ACC112 (cell line): ENCODE measurements around the gene FXR1.

ENCODE experiments used
- H2AFZ ChIP-seq: fragments of 200-600 bp; sonication (generic); one replicate; pipeline ENCODE4 v1.6.0; 2017; ENCODE audit warnings: antibody characterized with exemption, low read length; ENCODE audit not compliant: unreplicated experiment
- H3K27ac ChIP-seq: fragments of 200-600 bp; sonication (generic); 2 replicates; pipeline ENCODE4 v1.5.1; 2014; ENCODE audit warnings: low read depth, mild to moderate bottlenecking, antibody characterized with exemption, low read length, moderate library complexity
- H3K27me3 ChIP-seq: fragments of 200-600 bp; sonication (generic); 2 replicates; pipeline ENCODE4 v1.6.1; 2014; ENCODE audit warnings: mild to moderate bottlenecking, antibody characterized with exemption, low read length, moderate library complexity, mixed read lengths; ENCODE audit not compliant: insufficient read depth
- H3K36me3 ChIP-seq: fragments of 200-600 bp; sonication (generic); 2 replicates; pipeline ENCODE4 v1.6.1; 2016; ENCODE audit warnings: mild to moderate bottlenecking, antibody characterized with exemption, low read length, moderate library complexity, mixed read lengths; ENCODE audit not compliant: insufficient read depth
- H3K4me1 ChIP-seq: fragments of 200-600 bp; sonication (generic); one replicate; pipeline ENCODE4 v1.6.1; 2016; ENCODE audit warnings: low read length, mixed read lengths; ENCODE audit not compliant: insufficient read depth, unreplicated experiment, control insufficient read depth
- H3K4me3 ChIP-seq: fragments of 200-600 bp; sonication (generic); 2 replicates; pipeline ENCODE4 v1.5.1; 2014; ENCODE audit warnings: mild to moderate bottlenecking, low read depth, low read length
- H3K79me2 ChIP-seq: fragments of 200-600 bp; sonication (generic); one replicate; pipeline ENCODE4 v1.6.0; 2016; ENCODE audit warnings: low read length; ENCODE audit not compliant: control insufficient read depth, unreplicated experiment, insufficient read depth

The FXR1 gene

DNA sequence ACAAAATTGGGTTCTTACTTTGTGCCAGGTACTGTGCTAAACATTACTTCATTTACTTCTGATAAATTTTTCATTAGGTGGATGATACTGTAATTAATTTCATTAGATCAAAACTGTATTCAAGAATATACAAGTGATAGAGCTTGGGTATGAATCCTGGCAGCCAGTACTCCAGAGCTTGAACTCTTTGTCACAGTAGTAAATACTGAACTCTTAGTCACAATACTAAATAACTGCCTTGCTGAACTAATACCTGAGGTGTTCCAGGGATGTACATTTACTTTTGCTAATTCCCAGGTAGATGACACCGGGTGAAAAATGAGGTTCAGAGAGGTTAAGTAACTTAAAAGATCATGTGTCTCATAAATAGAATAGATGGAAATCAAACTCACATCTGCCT lies 20.3 kb downstream of the FXR1 start:
- no peak overlapping the region for H3K27ac ChIP-seq
- peaks cover 17% of the 10 kb centered on the region for H3K4me1 ChIP-seq
- no peak overlapping the region for H3K4me3 ChIP-seq
- H3K79me2 ChIP-seq = peaks cover 91% of the 10 kb centered on the region
- H2AFZ ChIP-seq = no peak overlapping the region
- H3K27me3 ChIP-seq = no peaks in the 10 kb centered on the region
- H3K36me3 ChIP-seq = peaks cover 16% of the 10 kb centered on the region

DNA sequence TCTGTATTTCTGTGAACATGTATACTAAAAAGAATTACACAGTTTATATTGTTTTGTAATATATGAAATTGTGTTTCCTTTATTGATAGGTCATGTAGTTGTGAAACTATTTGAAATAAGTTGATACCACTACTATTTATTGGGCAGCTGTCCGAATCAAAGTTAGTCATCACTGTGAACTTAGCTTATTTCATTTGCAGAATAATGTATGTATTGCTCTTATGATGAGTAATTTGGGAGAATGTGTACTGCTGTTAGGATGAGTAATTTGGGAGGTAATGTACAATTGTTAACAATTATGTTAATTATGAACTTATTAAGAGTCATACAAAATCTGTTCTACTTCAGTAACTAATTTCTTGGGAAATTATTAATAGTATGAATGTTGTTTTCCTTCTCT lies 22.2 kb downstream of the FXR1 start:
- H3K79me2 ChIP-seq = peaks cover 86% of the 10 kb centered on the region
- peaks cover 11% of the 10 kb centered on the region; the same call in 1 of the 2 replicates for H3K36me3 ChIP-seq
- no peak overlapping the region for H3K4me3 ChIP-seq
- H3K4me1 ChIP-seq = peaks cover 17% of the 10 kb centered on the region
- H3K27ac ChIP-seq = peak overlapping the region; percentile 19; the same call in 1 of the 2 replicates
- H2AFZ ChIP-seq = no peak overlapping the region
- H3K27me3 ChIP-seq = no peaks in the 10 kb centered on the region

DNA sequence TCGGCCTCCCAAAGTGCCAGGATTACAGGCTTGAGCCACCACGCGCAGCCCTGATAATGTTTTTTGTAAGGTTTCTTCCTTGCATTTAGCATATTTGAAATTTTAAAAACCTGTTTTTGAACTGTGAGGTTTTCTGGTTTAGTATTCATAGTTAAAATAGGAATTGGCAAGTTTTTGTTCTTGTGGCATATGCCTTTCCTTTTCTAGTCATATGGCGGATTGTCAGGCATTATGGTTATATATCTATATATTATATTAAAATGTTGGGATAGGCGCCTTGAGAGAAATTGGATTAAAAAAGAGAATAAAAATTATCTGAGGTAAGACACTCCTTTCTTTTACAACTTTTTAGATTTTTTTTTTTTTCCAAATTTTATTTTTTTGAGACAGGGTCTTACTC lies 28.4 kb downstream of the FXR1 start:
- Histone ChIP-seq H3K36me3 (peaks cover 22% of the 10 kb centered on the region; the same call in 1 of the 2 replicates), H3K79me2 (peaks cover 63% of the 10 kb centered on the region), H2AFZ (no peak overlapping the region), H3K27ac (no peak overlapping the region), H3K4me1 (no peaks in the 10 kb centered on the region), H3K4me3 (no peak overlapping the region), H3K27me3 (no peaks in the 10 kb centered on the region)

DNA sequence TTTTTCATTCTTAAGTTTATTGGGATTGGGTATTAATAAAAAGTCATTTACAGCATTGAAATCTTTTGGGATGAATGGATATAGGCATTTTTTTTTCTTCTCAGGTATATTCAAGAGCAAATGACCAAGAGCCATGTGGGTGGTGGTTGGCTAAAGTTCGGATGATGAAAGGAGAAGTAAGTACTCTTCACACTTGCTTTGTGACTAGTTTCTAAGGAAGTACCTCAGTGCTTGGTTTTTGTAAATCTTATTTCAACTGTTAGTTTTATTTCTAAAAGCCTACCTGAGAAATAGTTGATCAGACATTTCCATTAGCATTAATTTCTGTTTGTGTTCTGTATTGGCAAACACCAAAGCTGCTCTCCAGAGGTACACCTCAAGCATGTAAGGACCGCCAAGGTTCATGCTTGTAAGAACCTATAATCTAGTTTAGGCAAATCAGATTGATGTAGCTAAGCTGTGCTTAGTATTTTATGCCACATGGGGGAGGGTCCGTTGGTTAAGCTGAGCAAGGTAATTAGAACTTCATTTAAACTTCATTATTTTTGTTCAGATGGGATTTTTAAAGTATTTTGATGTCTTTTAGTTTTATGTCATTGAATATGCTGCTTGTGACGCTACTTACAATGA lies 35.4 kb downstream of the FXR1 start:
- Histone ChIP-seq H3K4me3 (no peak overlapping the region), H3K4me1 (no peaks in the 10 kb centered on the region), H2AFZ (no peak overlapping the region), H3K27ac (no peak overlapping the region), H3K79me2 (peaks cover 44% of the 10 kb centered on the region), H3K36me3 (peaks cover 32% of the 10 kb centered on the region), H3K27me3 (no peaks in the 10 kb centered on the region)

DNA sequence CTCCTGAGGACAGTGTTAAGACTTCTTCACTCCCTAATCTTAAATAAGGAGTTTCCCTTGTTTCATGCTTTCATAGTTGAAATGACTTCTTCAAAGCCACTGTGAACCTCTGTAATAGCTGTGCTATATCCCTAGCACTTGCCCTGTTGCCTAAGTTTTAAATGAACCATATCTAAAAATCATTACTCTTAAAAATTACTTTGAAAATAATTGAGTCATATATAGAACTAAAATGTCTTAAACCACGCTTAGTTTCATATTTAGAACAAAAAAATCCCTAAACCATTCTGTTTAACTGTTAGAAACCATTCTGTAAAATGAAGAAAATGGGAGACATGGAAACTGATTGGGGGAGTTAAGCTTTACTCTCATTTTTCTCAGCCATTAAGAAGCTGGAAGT lies 47.2 kb downstream of the FXR1 start:
- no peak overlapping the region for H3K27ac ChIP-seq
- no peak overlapping the region for H2AFZ ChIP-seq
- no peak overlapping the region for H3K4me3 ChIP-seq
- H3K27me3 ChIP-seq = no peaks in the 10 kb centered on the region
- peaks cover 31% of the 10 kb centered on the region for H3K36me3 ChIP-seq
- H3K4me1 ChIP-seq = no peaks in the 10 kb centered on the region
- H3K79me2 ChIP-seq = peaks cover 18% of the 10 kb centered on the region

DNA sequence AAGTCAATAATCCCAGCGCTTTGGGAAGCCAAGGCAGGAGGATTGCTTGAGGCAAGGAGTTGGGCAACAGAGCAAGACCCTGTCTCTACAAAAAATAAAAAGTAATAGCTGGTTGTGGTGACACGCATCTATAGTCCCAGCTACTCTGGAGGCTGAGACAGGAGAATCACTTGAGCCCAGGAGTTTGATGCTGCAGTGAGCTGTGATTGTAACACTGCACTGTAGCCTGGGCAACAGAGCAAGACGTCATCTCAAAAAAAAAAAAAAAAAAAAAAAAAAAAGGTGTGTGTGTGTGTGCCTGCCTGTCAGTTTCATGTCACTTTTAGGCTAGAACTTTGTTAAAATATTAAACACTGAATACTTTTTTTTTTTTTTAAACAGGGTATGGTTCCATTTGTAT lies 48.6 kb downstream of the FXR1 start:
- H3K27ac ChIP-seq = no peak overlapping the region
- no peaks in the 10 kb centered on the region for H3K4me1 ChIP-seq
- H3K79me2 ChIP-seq = peaks cover 12% of the 10 kb centered on the region
- H3K36me3 ChIP-seq = peaks cover 37% of the 10 kb centered on the region
- no peak overlapping the region for H3K4me3 ChIP-seq
- no peaks in the 10 kb centered on the region for H3K27me3 ChIP-seq
- H2AFZ ChIP-seq = no peak overlapping the region

DNA sequence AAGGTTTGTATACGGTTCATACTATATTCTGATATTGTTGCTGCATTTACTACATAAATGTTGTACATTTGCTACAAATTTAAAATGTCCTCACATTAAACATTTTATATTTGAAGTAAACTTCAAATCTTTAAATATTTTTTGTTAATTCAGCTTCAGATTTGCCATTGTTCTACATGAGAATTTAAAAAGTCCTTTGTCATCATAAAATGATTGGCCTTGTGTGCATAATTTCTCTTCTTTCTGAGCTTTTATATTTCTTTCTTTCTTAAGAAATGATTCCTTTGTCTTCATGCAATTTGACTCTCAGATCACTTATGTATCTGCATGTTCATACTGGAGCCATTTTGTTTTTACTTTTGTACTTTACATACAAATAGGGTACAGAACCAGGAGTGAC lies 49.1 kb downstream of the FXR1 start:
- Histone ChIP-seq H3K27me3 (no peaks in the 10 kb centered on the region), H3K4me3 (no peak overlapping the region), H2AFZ (no peak overlapping the region), H3K36me3 (peaks cover 40% of the 10 kb centered on the region), H3K27ac (no peak overlapping the region), H3K79me2 (peaks cover 10% of the 10 kb centered on the region), H3K4me1 (no peaks in the 10 kb centered on the region)

DNA sequence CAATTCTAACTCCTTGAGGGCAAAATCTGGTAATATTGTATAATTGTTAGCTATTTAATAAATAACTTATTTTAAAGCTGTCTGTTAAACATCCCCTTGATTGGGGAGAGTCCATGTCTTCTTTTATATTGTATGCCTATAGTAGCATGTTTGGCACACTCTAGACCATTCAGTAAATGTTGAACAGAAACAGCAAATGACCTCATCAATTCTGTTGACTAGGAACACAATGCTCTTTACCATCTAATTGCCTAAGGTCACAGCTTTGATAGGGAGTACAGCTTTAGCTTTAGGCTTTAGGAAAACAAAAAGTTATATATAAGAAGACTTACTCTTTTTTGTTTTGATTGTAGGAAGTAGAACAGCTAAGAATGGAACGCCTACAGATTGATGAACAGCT lies 50.1 kb downstream of the FXR1 start:
- no peak overlapping the region for H2AFZ ChIP-seq
- no peak overlapping the region for H3K4me3 ChIP-seq
- H3K79me2 ChIP-seq = peaks cover 7% of the 10 kb centered on the region
- no peak overlapping the region for H3K27ac ChIP-seq
- no peaks in the 10 kb centered on the region for H3K27me3 ChIP-seq
- H3K4me1 ChIP-seq = no peaks in the 10 kb centered on the region
- H3K36me3 ChIP-seq = peaks cover 37% of the 10 kb centered on the region

DNA sequence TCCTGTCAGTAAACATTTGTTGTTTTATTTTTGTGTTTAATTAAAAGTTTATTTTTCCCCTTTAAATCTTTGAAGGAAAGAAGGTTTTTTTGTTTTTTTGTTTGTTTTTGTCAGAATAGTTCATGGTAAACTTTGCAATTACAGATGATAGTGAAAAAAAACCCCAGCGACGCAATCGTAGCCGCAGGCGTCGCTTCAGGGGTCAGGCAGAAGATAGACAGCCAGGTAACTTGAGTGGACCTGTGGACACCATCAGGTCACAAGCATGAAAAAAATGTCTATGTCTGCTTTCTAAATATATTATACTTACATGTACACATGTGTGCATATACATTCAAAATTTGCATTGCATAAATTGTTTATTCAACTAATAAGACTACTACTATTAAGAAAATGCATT lies 58.5 kb downstream of the FXR1 start:
- Histone ChIP-seq H2AFZ (no peak overlapping the region), H3K27me3 (no peaks in the 10 kb centered on the region), H3K27ac (no peak overlapping the region), H3K4me1 (no peaks in the 10 kb centered on the region), H3K36me3 (peaks cover 40% of the 10 kb centered on the region), H3K4me3 (no peak overlapping the region), H3K79me2 (no peaks in the 10 kb centered on the region)

DNA sequence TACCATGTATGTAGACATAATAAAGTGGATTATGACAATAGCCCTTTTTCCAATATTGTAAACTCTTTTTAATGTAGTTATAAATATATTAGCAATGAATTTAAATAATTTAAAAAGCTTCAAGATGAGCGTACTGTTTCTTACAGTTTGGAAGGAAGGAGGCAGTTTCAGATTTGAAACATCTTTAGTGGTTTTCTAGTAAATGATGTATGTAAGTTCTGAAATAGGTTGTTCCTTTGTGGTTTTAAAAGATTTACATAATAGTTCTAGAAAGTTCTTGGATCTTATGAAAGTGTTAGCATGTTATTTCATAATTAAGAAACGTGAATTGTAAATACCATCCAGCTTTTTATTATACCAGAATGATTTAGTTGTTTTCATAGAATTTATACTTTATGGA lies 61.1 kb downstream of the FXR1 start:
- peaks cover 37% of the 10 kb centered on the region for H3K36me3 ChIP-seq
- no peaks in the 10 kb centered on the region for H3K79me2 ChIP-seq
- H3K4me3 ChIP-seq = no peak overlapping the region

DNA sequence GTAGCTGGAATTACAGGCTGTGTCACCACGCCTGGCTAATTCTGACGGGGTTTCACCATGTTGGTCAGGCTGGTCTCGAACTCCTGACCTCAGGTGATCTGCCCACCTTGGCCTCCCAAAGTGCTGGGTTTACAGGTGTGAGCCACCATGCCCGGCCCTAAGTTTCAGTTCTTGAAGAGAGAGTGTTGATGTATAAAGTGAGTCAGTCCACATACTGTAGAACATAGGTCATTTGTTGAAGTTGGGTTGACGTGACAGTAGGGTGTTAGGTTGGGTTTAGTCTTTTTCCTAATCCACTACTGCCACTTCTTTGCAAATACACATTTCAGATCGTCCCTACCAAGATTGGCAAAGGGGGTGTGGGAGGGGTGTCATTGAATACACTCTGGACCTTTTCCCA lies 61.8 kb downstream of the FXR1 start:
- Histone ChIP-seq H3K79me2 (no peaks in the 10 kb centered on the region), H3K27ac (no peak overlapping the region), H3K36me3 (peaks cover 30% of the 10 kb centered on the region), H2AFZ (no peak overlapping the region), H3K27me3 (no peaks in the 10 kb centered on the region), H3K4me1 (no peaks in the 10 kb centered on the region), H3K4me3 (no peak overlapping the region)

More for the DNA sequence above, 61.1 kb downstream of the FXR1 start:
- Histone ChIP-seq H2AFZ (no peak overlapping the region), H3K27ac (no peak overlapping the region), H3K27me3 (no peaks in the 10 kb centered on the region), H3K4me1 (no peaks in the 10 kb centered on the region)
